Amniotic stem cell (primary cell): ENCODE data around the gene STX3.
"Not testable (repeated sequence)": the region's sequence is repeated elsewhere in the genome, so short reads cannot be mapped to it uniquely, and the experiment has no call there.

Experiments
- DNase-seq: peaks from one replicate; lab custom pipeline; 2025; lab: John Stamatoyannopoulos, UW

STX3 gene

GRCh38 chr11:59758401-59759037 is 3.3 kb downstream of the STX3 start:
- no peak for DNase-seq

- no peak for DNase-seq
Observed at GRCh38 chr11:59759900-59760299, 4.7 kb downstream of the STX3 start.

GRCh38 chr11:59760771-59761170 is 5.6 kb downstream of the STX3 start:
- DNase-seq: no peak

GRCh38 chr11:59761993-59762392 is 6.8 kb downstream of the STX3 start:
- DNase-seq: no peak

- no peak for DNase-seq
Observed at GRCh38 chr11:59765068-59765735, 10.0 kb downstream of the STX3 start.

GRCh38 chr11:59766542-59767224 is 11.5 kb downstream of the STX3 start:
- no peak for DNase-seq

- DNase-seq: no peak
Observed at GRCh38 chr11:59767225-59767611, 12.0 kb downstream of the STX3 start.

GRCh38 chr11:59769111-59769510 is 13.9 kb downstream of the STX3 start:
- DNase-seq: no peak

- no peak for DNase-seq
Observed at GRCh38 chr11:59769828-59770227, 14.7 kb downstream of the STX3 start.

GRCh38 chr11:59770319-59770718 is 15.1 kb downstream of the STX3 start:
- no peak for DNase-seq

- DNase-seq: no peak
Observed at GRCh38 chr11:59770869-59771268, 15.7 kb downstream of the STX3 start.

GRCh38 chr11:59771605-59772004 is 16.4 kb downstream of the STX3 start:
- DNase-seq: no peak

GRCh38 chr11:59773083-59773440 is 17.9 kb downstream of the STX3 start:
- no peak for DNase-seq

- no peak for DNase-seq
Observed at GRCh38 chr11:59776210-59777066, 21.3 kb downstream of the STX3 start.

- DNase-seq: no peak
Observed at GRCh38 chr11:59777104-59777503, 21.9 kb downstream of the STX3 start.

- DNase-seq: no peak
Observed at GRCh38 chr11:59778122-59778521, 22.9 kb downstream of the STX3 start.

GRCh38 chr11:59779487-59779886 is 24.3 kb downstream of the STX3 start:
- DNase-seq: no peak

- DNase-seq: no peak
Observed at GRCh38 chr11:59782080-59782479, 26.9 kb downstream of the STX3 start.

- DNase-seq: no peak
Observed at GRCh38 chr11:59783632-59784090, 28.5 kb downstream of the STX3 start.

GRCh38 chr11:59784441-59784840 is 29.3 kb downstream of the STX3 start:
- DNase-seq: not testable (repeated sequence)

- no peak for DNase-seq
Observed at GRCh38 chr11:59785818-59786217, 30.6 kb downstream of the STX3 start.

- DNase-seq: no peak
Observed at GRCh38 chr11:59787255-59787588, 32.0 kb downstream of the STX3 start.

GRCh38 chr11:59787816-59788215 is 32.6 kb downstream of the STX3 start:
- no peak for DNase-seq
